Measurements from ENCODE around the gene TCL1B.

DNA sequence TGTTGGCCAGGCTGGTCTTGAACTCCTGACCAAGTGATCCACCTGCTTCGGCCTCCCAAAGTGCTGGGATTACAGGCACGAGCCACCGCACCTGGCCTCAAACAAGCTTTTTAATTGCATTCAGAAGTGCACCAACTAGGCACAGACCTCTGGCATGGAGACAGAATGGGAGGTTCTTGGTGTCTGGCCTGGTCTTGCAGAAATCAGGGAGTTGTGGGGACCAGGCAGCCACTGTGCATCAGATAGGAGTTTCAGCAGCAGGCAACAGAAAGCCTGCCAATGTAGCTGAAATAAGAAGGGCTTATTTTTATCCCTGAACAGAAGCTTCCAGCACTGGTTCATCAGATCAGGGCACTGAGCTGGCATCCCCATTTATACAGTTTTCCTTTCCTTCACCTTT lies 22.2 kb upstream of the TCL1B start:
- TF ChIP-seq, protein P1, sequence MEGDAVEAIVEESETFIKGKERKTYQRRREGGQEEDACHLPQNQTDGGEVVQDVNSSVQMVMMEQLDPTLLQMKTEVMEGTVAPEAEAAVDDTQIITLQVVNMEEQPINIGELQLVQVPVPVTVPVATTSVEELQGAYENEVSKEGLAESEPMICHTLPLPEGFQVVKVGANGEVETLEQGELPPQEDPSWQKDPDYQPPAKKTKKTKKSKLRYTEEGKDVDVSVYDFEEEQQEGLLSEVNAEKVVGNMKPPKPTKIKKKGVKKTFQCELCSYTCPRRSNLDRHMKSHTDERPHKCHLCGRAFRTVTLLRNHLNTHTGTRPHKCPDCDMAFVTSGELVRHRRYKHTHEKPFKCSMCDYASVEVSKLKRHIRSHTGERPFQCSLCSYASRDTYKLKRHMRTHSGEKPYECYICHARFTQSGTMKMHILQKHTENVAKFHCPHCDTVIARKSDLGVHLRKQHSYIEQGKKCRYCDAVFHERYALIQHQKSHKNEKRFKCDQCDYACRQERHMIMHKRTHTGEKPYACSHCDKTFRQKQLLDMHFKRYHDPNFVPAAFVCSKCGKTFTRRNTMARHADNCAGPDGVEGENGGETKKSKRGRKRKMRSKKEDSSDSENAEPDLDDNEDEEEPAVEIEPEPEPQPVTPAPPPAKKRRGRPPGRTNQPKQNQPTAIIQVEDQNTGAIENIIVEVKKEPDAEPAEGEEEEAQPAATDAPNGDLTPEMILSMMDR (IDR thresholded peaks at IDR 0.05 in 4 of 5, conservative IDR thresholded peaks at IDR 0.05 in 1 of 5), result no peak
- TF ChIP-seq POLR2A (IDR thresholded peaks at IDR 0.05), result no peak
